SU-DHL-6 (cell line): ENCODE results near the gene FAM111B.
"Not testable (repeated sequence)": the region's sequence is repeated elsewhere in the genome, so short reads cannot be mapped to it uniquely, and the experiment has no call there.

ENCODE experiments used
- H2AFZ ChIP-seq: fragments of 200-600 bp; sonication (generic); 2 replicates; pipeline ENCODE4 v1.6.1; 2014; ENCODE audit warnings: low read depth, mild to moderate bottlenecking, moderate library complexity, mixed read lengths, antibody characterized with exemption, low read length; ENCODE audit not compliant: severe bottlenecking
- H3F3A ChIP-seq: fragments of 200-600 bp; shearing (Covaris generic); 2 replicates; pipeline ENCODE4 v1.6.0; 2016; ENCODE audit warnings: antibody characterized with exemption, mild to moderate bottlenecking; ENCODE audit not compliant: insufficient read depth
- H3K27ac ChIP-seq: fragments of 200-600 bp; sonication (generic); 2 replicates; pipeline ENCODE4 v1.5.1; 2016; ENCODE audit warnings: low read depth, mild to moderate bottlenecking, low read length, moderate library complexity, mixed read lengths
- H3K27me3 ChIP-seq: fragments of 200-600 bp; sonication (generic), shearing (Covaris generic); 2 replicates; pipeline ENCODE4 v1.6.0; 2014; ENCODE audit warnings: mild to moderate bottlenecking, low read length
- H3K36me3 ChIP-seq: fragments of 200-600 bp; sonication (generic); 2 replicates; pipeline ENCODE4 v1.6.1; 2014; ENCODE audit warnings: mild to moderate bottlenecking, low read length, mixed read lengths
- H3K4me2 ChIP-seq: fragments of 300-600, 200-600 bp; shearing (Covaris generic), sonication (generic); 2 replicates; pipeline ENCODE4 v1.6.0; 2014; ENCODE audit warnings: low read length, low read depth, mild to moderate bottlenecking; ENCODE audit not compliant: poor library complexity, severe bottlenecking
- H3K4me3 ChIP-seq: fragments of 200-600 bp; sonication (generic); 2 replicates; pipeline ENCODE4 v1.5.1; 2014; ENCODE audit warnings: antibody characterized with exemption, low read length, mild to moderate bottlenecking, mixed read lengths; ENCODE audit not compliant: insufficient read depth, poor library complexity, severe bottlenecking
- H3K79me2 ChIP-seq: fragments of 200-600 bp; sonication (generic); 2 replicates; pipeline ENCODE4 v1.6.1; 2014; ENCODE audit warnings: mild to moderate bottlenecking, low read length, moderate library complexity; ENCODE audit not compliant: insufficient read depth
- H3K9ac ChIP-seq: fragments of 200-600 bp; sonication (generic); 2 replicates; pipeline ENCODE4 v1.7.0; 2014; ENCODE audit warnings: mild to moderate bottlenecking, low read length
- H3K9me2 ChIP-seq: fragments of 200-600 bp; sonication (generic); replicated peaks from 2 replicates; pipeline ENCODE4 v1.6.1; 2014; ENCODE audit warnings: low read length; ENCODE audit not compliant: insufficient read depth
- H3K9me3 ChIP-seq: fragments of 200-600 bp; sonication (generic); 2 replicates; pipeline ENCODE4 v1.6.1; 2014; ENCODE audit warnings: low read length, mixed read lengths; ENCODE audit not compliant: insufficient read depth
- H4K20me1 ChIP-seq: fragments of 200-600 bp; sonication (generic); 2 replicates; pipeline ENCODE4 v1.6.1; 2014; ENCODE audit warnings: low read depth, mild to moderate bottlenecking, antibody characterized with exemption, low read length, moderate library complexity, mixed read lengths
- CTCF ChIP-seq: fragments of 200-600 bp; sonication (generic); IDR thresholded peaks from one replicate; pipeline ENCODE4 v1.5.1; 2017; ENCODE audit warnings: antibody characterized with exemption, mild to moderate bottlenecking, low read length, moderate library complexity; ENCODE audit not compliant: insufficient read depth, poor library complexity, severe bottlenecking
- EZH2phosphoT487 ChIP-seq: fragments of 200-600 bp; sonication (generic), shearing (Covaris generic); conservative IDR thresholded peaks from 2 replicates; pipeline ENCODE4 v1.6.1; 2018; ENCODE audit warnings: mild to moderate bottlenecking, antibody characterized with exemption, low read length, moderate library complexity, mixed read lengths

The FAM111B gene

GRCh38 chr11:59097113-59097708 is 9.8 kb upstream of the FAM111B start:
- no peaks in the 10 kb centered on the region for H3K27me3 ChIP-seq
- H3K27ac ChIP-seq, result peak overlapping the region; percentile 95
- peak; percentile 38 for TF ChIP-seq CTCF
- TF ChIP-seq EZH2phosphoT487, result no peak
- peaks cover 63% of the 10 kb centered on the region for H3F3A ChIP-seq
- H3K9me3 ChIP-seq, result no peaks in the 10 kb centered on the region
- H2AFZ ChIP-seq, result no peak overlapping the region
- peak overlapping the region; percentile 90 for H3K4me2 ChIP-seq
- H4K20me1 ChIP-seq, result no peaks in the 10 kb centered on the region
- H3K36me3 ChIP-seq, result peaks cover 40% of the 10 kb centered on the region
- H3K9me2 ChIP-seq, result no peaks in the 10 kb centered on the region
- H3K4me3 ChIP-seq, result peak overlapping the region; percentile 57
- H3K79me2 ChIP-seq, result peaks cover 55% of the 10 kb centered on the region
- H3K9ac ChIP-seq, result peak overlapping the region; percentile 56

- not testable (repeated sequence) for H3K9me3 ChIP-seq, H2AFZ ChIP-seq, H3K9me2 ChIP-seq, H3K27me3 ChIP-seq, H4K20me1 ChIP-seq
- H3K36me3 ChIP-seq, result peaks cover 36% of the 10 kb centered on the region
- peaks cover 55% of the 10 kb centered on the region for H3K79me2 ChIP-seq
- H3K27ac ChIP-seq, result peak overlapping the region; percentile 95
- peaks cover 62% of the 10 kb centered on the region for H3F3A ChIP-seq
- peak overlapping the region; percentile 71 for H3K9ac ChIP-seq
- peak overlapping the region; percentile 57 for H3K4me3 ChIP-seq
- peak overlapping the region; percentile 90 for H3K4me2 ChIP-seq
These were observed 9.1 kb upstream of the FAM111B start for GRCh38 chr11:59097938-59098337.

GRCh38 chr11:59102259-59102765 is 4.7 kb upstream of the FAM111B start:
- H3K9me2 ChIP-seq, result no peaks in the 10 kb centered on the region
- H2AFZ ChIP-seq, result no peak overlapping the region
- H3K4me2 ChIP-seq, result peak overlapping the region; percentile 88
- peak overlapping the region; percentile 71 for H3K9ac ChIP-seq
- H4K20me1 ChIP-seq, result no peaks in the 10 kb centered on the region
- H3K9me3 ChIP-seq, result peaks cover 18% of the 10 kb centered on the region; the same call in 1 of the 2 replicates
- peaks cover 55% of the 10 kb centered on the region for H3K79me2 ChIP-seq
- no peaks in the 10 kb centered on the region for H3K27me3 ChIP-seq
- peak overlapping the region; percentile 95 for H3K27ac ChIP-seq
- peaks cover 15% of the 10 kb centered on the region; the same call in 1 of the 2 replicates for H3K36me3 ChIP-seq
- peaks cover 50% of the 10 kb centered on the region for H3F3A ChIP-seq
- H3K4me3 ChIP-seq, result peak overlapping the region; percentile 51
- no peak for TF ChIP-seq EZH2phosphoT487
- TF ChIP-seq CTCF, result peak; percentile 42

- H2AFZ ChIP-seq, H3K9me2 ChIP-seq, H3K27me3 ChIP-seq, H4K20me1 ChIP-seq: not testable (repeated sequence)
- peaks cover 28% of the 10 kb centered on the region for H3F3A ChIP-seq
- H3K9me3 ChIP-seq, result peaks cover 24% of the 10 kb centered on the region; the same call in 1 of the 2 replicates
- peak overlapping the region; percentile 81 for H3K4me3 ChIP-seq
- peak overlapping the region; percentile 89 for H3K9ac ChIP-seq
- peak overlapping the region; percentile 86 for H3K27ac ChIP-seq
- peaks cover 71% of the 10 kb centered on the region for H3K79me2 ChIP-seq
- peak overlapping the region; percentile 92 for H3K4me2 ChIP-seq
- H3K36me3 ChIP-seq, result peaks cover 47% of the 10 kb centered on the region
These were observed 684 bp downstream of the FAM111B start for GRCh38 chr11:59107721-59108120.
